OCI-LY7 (cell line): Measurements from ENCODE around the gene HDAC4. TPM values are rescaled to one million over a fixed set of nuclear protein-coding genes. Genes with fewer than 3 reads are reported as not detected.

Experiments
- BruUV-seq: library from RNA; stranded (reverse); fragments of 400-500 nt; replicated peaks from 2 replicates; lab custom pipeline; 2021; lab: Mats Ljungman, UMichigan
- CTCF ChIA-PET: fragments of 300-600 bp; sonication (Branson Sonifier 250); formaldehyde crosslinking; loops from one replicate; lab custom pipeline; 2022; ENCODE audit warnings: antibody characterized with exemption; ENCODE audit not compliant: unreplicated experiment; lab: Charles Lee
- POLR2A ChIA-PET: fragments of 300-600 bp; sonication (Branson Sonifier 250); formaldehyde crosslinking; loops from one replicate; lab custom pipeline; 2022; ENCODE audit warnings: antibody characterized with exemption; lab: Charles Lee
- DNase-seq: peaks from one replicate; pipeline ENCODE4 v3.0.0-alpha.2; 2015; ENCODE audit warnings: low spot score
- H2AFZ ChIP-seq: fragments of 200-600 bp; sonication (generic), shearing (Covaris generic); 2 replicates; pipeline ENCODE4 v1.6.1; 2014; ENCODE audit warnings: mild to moderate bottlenecking, antibody characterized with exemption, low read length, moderate library complexity
- H3K27ac ChIP-seq: fragments of 200-600 bp; sonication (generic); 2 replicates; pipeline ENCODE4 v1.5.1; 2014; ENCODE audit warnings: mixed run types, low read depth, mild to moderate bottlenecking, moderate library complexity, low read length, inconsistent platforms; ENCODE audit not compliant: poor library complexity, severe bottlenecking
- H3K36me3 ChIP-seq: fragments of 200-600 bp; sonication (generic); 2 replicates; pipeline ENCODE4 v1.6.1; 2014; ENCODE audit warnings: mild to moderate bottlenecking, antibody characterized with exemption, low read length, moderate library complexity, mixed read lengths; ENCODE audit not compliant: insufficient read depth
- H3K4me1 ChIP-seq: fragments of 200-600 bp; sonication (generic); 2 replicates; pipeline ENCODE4 v1.5.1; 2014; ENCODE audit warnings: mild to moderate bottlenecking, low read length; ENCODE audit not compliant: insufficient read depth, poor library complexity, severe bottlenecking
- H3K4me2 ChIP-seq: fragments of 200-600 bp; sonication (generic); 2 replicates; pipeline ENCODE4 v1.6.1; 2014; ENCODE audit warnings: mild to moderate bottlenecking, low read length
- H3K4me3 ChIP-seq: fragments of 200-600 bp; sonication (generic); 2 replicates; pipeline ENCODE4 v1.5.1; 2014; ENCODE audit warnings: mild to moderate bottlenecking, low read depth, low read length; ENCODE audit not compliant: poor library complexity, severe bottlenecking
- H3K79me2 ChIP-seq: fragments of 200-600 bp; sonication (generic); 2 replicates; pipeline ENCODE4 v1.6.1; 2016; ENCODE audit warnings: low read depth, mild to moderate bottlenecking, low read length, moderate library complexity, mixed read lengths; ENCODE audit not compliant: insufficient read depth
- H3K9me2 ChIP-seq: fragments of 200-600 bp; sonication (generic); 2 replicates; pipeline ENCODE4 v1.6.1; 2016; ENCODE audit warnings: mild to moderate bottlenecking, low read length, mixed read lengths; ENCODE audit not compliant: insufficient read depth
- H3K9me3 ChIP-seq: fragments of 200-600 bp; sonication (generic); 2 replicates; pipeline ENCODE4 v1.6.1; 2014; ENCODE audit warnings: mild to moderate bottlenecking, mixed run types, low read length, mixed read lengths
- H4K20me1 ChIP-seq: fragments of 200-600 bp; sonication (generic); 2 replicates; pipeline ENCODE4 v1.6.1; 2014; ENCODE audit warnings: mild to moderate bottlenecking, antibody characterized with exemption, low read length, moderate library complexity, mixed read lengths; ENCODE audit not compliant: insufficient read depth
- EZH2phosphoT487 ChIP-seq: fragments of 200-600 bp; sonication (generic); IDR thresholded peaks from 2 replicates; pipeline ENCODE4 v1.6.1; 2018; ENCODE audit warnings: low read depth, borderline replicate concordance, mild to moderate bottlenecking, mixed run types, antibody characterized with exemption, low read length, moderate library complexity, mixed read lengths
- intact Hi-C: fragments of 100-400 bp; cut with micrococcal nuclease; formaldehyde crosslinking; loops from one replicate; pipeline ENCODE4 v1.10.0; 2022; ENCODE audit not compliant: unreplicated experiment
- total RNA-seq, 2 experiments: library from RNA; depleted of rRNA in 1 of 2; stranded (reverse); fragments of >200 nt in 1 of 2; shearing (Covaris generic) in 1 of 2; gene quantifications; 2 replicates each; pipeline ENCODE4 v1.2.3, GENCODE V29; 2014 to 2022
- TF ChIP-seq, protein P1 (sequence below): fragments of 200-600 bp; sonication (generic); conservative IDR thresholded peaks from 2 replicates; pipeline ENCODE4 v1.5.1; 2014; ENCODE audit warnings: mild to moderate bottlenecking, antibody characterized with exemption, low read length, moderate library complexity, mixed read lengths

The HDAC4 gene
- total RNA-seq, 2 experiments from 2014 or later: 10.2 to 20.6 TPM

DNA sequence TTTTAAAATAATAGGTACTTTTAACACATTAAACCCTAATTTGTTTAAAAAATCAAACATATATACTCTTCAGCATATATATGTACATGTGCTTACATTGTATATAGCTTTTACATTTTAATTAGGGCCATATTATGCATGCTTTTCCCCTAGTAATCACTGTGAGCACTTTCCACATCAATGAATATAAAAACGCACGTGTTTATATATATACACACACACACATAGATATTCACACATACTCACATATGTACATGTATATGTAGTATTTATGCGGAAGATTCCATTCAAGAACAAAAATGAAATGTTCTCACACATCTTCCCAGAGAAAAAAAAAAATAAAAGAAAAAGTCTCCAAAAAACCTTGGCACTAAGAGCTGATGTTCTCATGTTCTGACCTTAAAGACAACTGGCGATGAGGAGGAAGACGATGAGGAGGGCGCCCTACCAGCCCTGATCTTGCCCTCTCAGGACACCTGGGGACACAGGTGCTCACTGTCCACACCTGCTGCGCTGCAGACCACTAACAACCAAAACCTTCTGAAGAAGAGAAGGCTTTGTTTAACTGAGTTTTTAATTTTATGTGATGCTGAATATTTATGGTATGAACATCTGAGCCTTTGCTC, 184.7 kb downstream of the HDAC4 start:
- ChIA-PET CTCF (no interaction called here), POLR2A (interaction anchor here (0.7 to 0.9 kb wide), 2 partner anchors 33 to 1397 kb away, joined by 3 read pairs; no protein-coding TSS in a partner anchor)
- H3K9me3 ChIP-seq: no peaks in the 10 kb centered on the region
- intact Hi-C loops: no loop called here
- no peaks in the 10 kb centered on the region; the same call in 1 of the 2 replicates for H4K20me1 ChIP-seq
- H3K36me3 ChIP-seq: no peaks in the 10 kb centered on the region
- H3K4me1 ChIP-seq: no peaks in the 10 kb centered on the region
- H3K9me2 ChIP-seq: no peaks in the 10 kb centered on the region
- no peak overlapping the region for H2AFZ ChIP-seq
- no peak for TF ChIP-seq EZH2phosphoT487
- TF ChIP-seq, protein P1, sequence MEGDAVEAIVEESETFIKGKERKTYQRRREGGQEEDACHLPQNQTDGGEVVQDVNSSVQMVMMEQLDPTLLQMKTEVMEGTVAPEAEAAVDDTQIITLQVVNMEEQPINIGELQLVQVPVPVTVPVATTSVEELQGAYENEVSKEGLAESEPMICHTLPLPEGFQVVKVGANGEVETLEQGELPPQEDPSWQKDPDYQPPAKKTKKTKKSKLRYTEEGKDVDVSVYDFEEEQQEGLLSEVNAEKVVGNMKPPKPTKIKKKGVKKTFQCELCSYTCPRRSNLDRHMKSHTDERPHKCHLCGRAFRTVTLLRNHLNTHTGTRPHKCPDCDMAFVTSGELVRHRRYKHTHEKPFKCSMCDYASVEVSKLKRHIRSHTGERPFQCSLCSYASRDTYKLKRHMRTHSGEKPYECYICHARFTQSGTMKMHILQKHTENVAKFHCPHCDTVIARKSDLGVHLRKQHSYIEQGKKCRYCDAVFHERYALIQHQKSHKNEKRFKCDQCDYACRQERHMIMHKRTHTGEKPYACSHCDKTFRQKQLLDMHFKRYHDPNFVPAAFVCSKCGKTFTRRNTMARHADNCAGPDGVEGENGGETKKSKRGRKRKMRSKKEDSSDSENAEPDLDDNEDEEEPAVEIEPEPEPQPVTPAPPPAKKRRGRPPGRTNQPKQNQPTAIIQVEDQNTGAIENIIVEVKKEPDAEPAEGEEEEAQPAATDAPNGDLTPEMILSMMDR: no peak
- no peak overlapping the region for H3K4me2 ChIP-seq
- no TSS peak for BruUV-seq
- no peak overlapping the region for H3K4me3 ChIP-seq
- no peak for DNase-seq
- no peak overlapping the region for H3K27ac ChIP-seq
- H3K79me2 ChIP-seq: no peaks in the 10 kb centered on the region

DNA sequence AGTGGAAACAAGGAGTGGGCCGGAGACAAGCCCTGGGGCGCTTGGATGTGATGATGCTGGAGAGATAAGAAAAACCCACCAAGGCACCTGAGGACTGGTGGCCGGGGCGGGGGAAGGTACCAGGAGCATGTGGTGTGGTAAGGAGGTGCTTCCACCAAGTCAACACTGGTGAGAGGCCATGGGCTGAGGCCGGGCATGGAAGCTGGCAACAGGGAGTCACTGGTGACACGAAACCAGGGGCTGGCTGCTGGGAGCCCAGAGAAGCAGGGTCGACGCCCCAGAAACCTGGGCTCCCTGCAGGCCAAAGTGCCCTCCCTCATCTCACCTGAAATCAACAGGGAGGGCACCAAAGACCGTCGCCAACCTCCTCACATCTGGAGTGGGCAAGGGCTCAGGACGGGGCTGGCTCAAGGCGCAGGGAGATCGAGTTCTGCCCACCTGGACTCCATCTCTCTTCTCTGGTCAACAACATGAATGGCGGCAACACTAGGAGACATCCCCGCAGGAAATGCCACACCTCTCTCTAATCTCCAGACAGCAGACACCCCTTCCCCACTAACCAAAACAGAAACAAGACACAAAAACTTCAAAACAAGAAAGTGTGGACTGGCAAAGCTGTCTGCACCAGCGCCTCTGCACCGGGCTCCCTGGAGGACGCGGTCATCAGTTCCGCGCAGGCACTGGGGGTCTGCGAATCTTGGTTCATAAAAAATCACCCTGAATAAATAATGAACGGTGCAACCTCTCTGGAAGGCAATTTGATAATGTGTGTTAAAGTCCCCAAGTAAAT, 185.5 kb downstream of the HDAC4 start:
- no peak overlapping the region for H3K4me2 ChIP-seq
- ChIA-PET CTCF (no interaction called here), POLR2A (no interaction called here)
- no peak for DNase-seq
- BruUV-seq: no TSS peak
- TF ChIP-seq, protein P1: no peak
- TF ChIP-seq EZH2phosphoT487: no peak
- no peak overlapping the region for H2AFZ ChIP-seq
- H3K79me2 ChIP-seq: no peaks in the 10 kb centered on the region
- no peak overlapping the region for H3K4me3 ChIP-seq
- H4K20me1 ChIP-seq: no peaks in the 10 kb centered on the region; the same call in 1 of the 2 replicates
- H3K36me3 ChIP-seq: no peaks in the 10 kb centered on the region
- no peak overlapping the region for H3K27ac ChIP-seq
- intact Hi-C loops: no loop called here
- no peaks in the 10 kb centered on the region for H3K9me3 ChIP-seq
- no peaks in the 10 kb centered on the region for H3K4me1 ChIP-seq
- H3K9me2 ChIP-seq: no peaks in the 10 kb centered on the region

DNA sequence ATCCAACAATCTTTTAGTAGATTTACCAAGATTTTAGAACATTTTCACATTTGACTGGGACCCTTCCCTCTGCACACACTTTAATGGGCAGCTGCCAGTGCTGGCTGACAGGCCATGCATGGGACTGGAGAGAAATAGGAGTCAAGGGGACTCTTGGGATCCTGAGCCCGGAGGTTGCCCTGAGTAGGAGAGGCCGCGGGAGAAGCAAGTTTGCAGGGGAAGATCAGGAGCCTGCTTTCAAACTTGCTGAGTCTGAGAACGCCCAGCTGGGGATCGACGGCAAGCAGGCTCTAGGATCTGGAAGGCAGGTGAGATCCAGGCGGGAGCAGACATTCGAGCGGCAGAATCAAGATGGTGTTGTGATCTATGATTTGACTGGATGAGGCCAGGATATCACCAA, 186.1 kb downstream of the HDAC4 start:
- CTCF ChIA-PET: no interaction called here
- TF ChIP-seq, protein P1: no peak
- no peak for TF ChIP-seq EZH2phosphoT487

More for the DNA sequence above, 186.1 kb downstream of the HDAC4 start:
- Histone ChIP-seq H3K4me3 (no peak overlapping the region), H2AFZ (no peak overlapping the region), H3K27ac (no peak overlapping the region), H3K4me2 (no peak overlapping the region), H3K9me2 (no peaks in the 10 kb centered on the region), H4K20me1 (no peaks in the 10 kb centered on the region; the same call in 1 of the 2 replicates), H3K9me3 (no peaks in the 10 kb centered on the region), H3K36me3 (no peaks in the 10 kb centered on the region), H3K79me2 (no peaks in the 10 kb centered on the region), H3K4me1 (no peaks in the 10 kb centered on the region)
- POLR2A ChIA-PET: no interaction called here
- no TSS peak for BruUV-seq
- intact Hi-C loops: no loop called here
- no peak for DNase-seq
